PC-9 (cell line): ENCODE measurements around the gene PRAF2.

Source experiments
- CTCF ChIP-seq: fragments of 200-600 bp; sonication (generic); conservative IDR thresholded peaks from 2 replicates; pipeline ENCODE4 v1.6.1; 2017; ENCODE audit warnings: mixed run types, antibody characterized with exemption, mild to moderate bottlenecking, moderate library complexity
- EZH2 ChIP-seq: fragments of 200-600 bp; sonication (generic); IDR thresholded peaks from 2 replicates; pipeline ENCODE4 v1.8.0; 2017; ENCODE audit warnings: antibody characterized with exemption, low read depth

- TF ChIP-seq CTCF (no peak), EZH2 (no peak)
Measured at GRCh38 chrX:49070988-49071387, 2.8 kb downstream of the PRAF2 start.
